ENCODE results near the gene DHCR7. TPM values are rescaled to one million over a fixed set of nuclear protein-coding genes. Genes with fewer than 3 reads are reported as not detected.

DHCR7 gene
- polyA plus RNA-seq, 2 of the 4 experiments (the other 2 are of a cell fraction): 44.2 to 82.2 TPM

DNA sequence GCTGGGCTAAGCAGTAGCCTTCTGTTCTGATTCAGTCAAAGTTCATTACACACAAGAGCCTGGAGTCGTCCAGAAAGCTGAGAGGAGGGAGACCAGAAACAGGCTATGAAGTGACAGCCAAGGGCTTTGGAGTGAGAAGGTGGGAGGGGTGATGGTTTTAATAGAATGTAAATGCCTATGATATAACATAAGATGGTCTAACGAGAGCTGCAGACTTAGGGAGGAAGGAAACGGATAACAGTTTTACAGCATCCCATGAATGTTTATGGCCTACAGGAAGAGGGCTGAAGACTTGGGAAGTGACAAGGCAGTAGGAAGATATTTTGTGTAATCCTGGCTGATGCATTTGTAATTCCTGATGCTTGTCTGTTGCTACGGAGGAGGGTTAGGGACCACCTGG is 62.0 kb downstream of the DHCR7 start:
- Histone ChIP-seq H3K27ac (no peak overlapping the region), H3K9me3 (peaks cover 14% of the 10 kb centered on the region; the same call in 2 of the 3 replicates), H3K4me3 (no peak overlapping the region), H3K4me1 (no peaks in the 10 kb centered on the region), H3K4me2 (no peak overlapping the region)
- 45% methylated on average over 4 of the region's 4 CpGs for WGBS (ENCODE audit: missing lambda C conversion rate)
- ChIA-PET CTCF (no interaction called here), POLR2A (interaction anchor here (0.7 kb wide), 1 partner anchor 87 kb away, joined by 3 read pairs; no protein-coding TSS in a partner anchor)
- TF ChIP-seq RCOR1 (IDR thresholded peaks at IDR 0.05; ENCODE audit: low read depth, low read length): no peak
- TF ChIP-seq SREBF2 (IDR thresholded peaks at IDR 0.05): no peak
- no peak for TF ChIP-seq HEYL (CRISPR knock-in tag; IDR thresholded peaks at IDR 0.05)
- TF ChIP-seq SMC3 (IDR thresholded peaks at IDR 0.05): no peak
- TF ChIP-seq TP53 (CRISPR knock-in tag; IDR thresholded peaks at IDR 0.05): no peak
- no peak for TF ChIP-seq ZC3H11A (IDR thresholded peaks at IDR 0.05)
- TF ChIP-seq CEBPB (IDR thresholded peaks at IDR 0.05): no peak
- TF ChIP-seq RNF2 (IDR thresholded peaks at IDR 0.05; ENCODE audit: borderline replicate concordance, low read depth): no peak
- no peak for TF ChIP-seq GATA3 (IDR thresholded peaks at IDR 0.05; ENCODE audit: borderline replicate concordance)
- TF ChIP-seq POLR2A (IDR thresholded peaks at IDR 0.05; ENCODE audit: low read length): no peak
- TF ChIP-seq EP300 (IDR thresholded peaks at IDR 0.05): no peak
- TF ChIP-seq CBX8 (IDR thresholded peaks at IDR 0.05): no peak
- TF ChIP-seq CHD4 (IDR thresholded peaks at IDR 0.05; ENCODE audit: borderline replicate concordance): no peak
- TF ChIP-seq, protein P1, sequence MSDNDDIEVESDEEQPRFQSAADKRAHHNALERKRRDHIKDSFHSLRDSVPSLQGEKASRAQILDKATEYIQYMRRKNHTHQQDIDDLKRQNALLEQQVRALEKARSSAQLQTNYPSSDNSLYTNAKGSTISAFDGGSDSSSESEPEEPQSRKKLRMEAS (IDR thresholded peaks at IDR 0.05): no peak
- TF ChIP-seq PHF8 (IDR thresholded peaks at IDR 0.05; ENCODE audit: borderline replicate concordance, low read depth): no peak
- DNase-seq (ENCODE audit: low read depth in 1 of 2, low spot score in 1 of 2) (no peak), ATAC-seq (no peak), FAIRE-seq (no peak)

DNA sequence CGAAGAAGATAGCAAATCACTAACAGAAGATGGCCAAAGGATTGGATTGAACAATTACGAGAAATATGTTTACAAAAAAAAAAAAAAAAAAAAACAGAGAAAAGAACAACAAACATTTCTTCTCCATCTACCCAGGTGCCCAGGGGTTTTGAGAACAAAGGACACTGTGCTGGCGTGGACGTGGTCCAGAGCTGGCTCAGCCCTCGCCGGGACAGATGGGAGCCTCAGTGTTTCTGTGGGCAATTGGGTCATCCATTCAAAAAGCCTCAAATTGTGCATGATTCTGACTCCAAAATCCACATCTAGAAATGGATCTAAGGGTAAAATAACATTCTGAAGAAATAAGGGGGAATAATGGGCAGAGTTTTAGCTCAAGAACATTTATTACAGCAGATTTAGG is 63.1 kb downstream of the DHCR7 start:
- no peak overlapping the region for H3K4me2 ChIP-seq
- FAIRE-seq: no peak
- TF ChIP-seq HDAC2 (IDR thresholded peaks at IDR 0.05): no peak
- TF ChIP-seq, protein P2, sequence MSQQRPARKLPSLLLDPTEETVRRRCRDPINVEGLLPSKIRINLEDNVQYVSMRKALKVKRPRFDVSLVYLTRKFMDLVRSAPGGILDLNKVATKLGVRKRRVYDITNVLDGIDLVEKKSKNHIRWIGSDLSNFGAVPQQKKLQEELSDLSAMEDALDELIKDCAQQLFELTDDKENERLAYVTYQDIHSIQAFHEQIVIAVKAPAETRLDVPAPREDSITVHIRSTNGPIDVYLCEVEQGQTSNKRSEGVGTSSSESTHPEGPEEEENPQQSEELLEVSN (IDR thresholded peaks at IDR 0.05; ENCODE audit: borderline replicate concordance, low read depth): no peak
- TF ChIP-seq ZC3H11A (IDR thresholded peaks at IDR 0.05): no peak
- no peak for TF ChIP-seq HOXB5 (CRISPR knock-in tag; IDR thresholded peaks at IDR 0.05)
- TF ChIP-seq EHF (CRISPR knock-in tag; IDR thresholded peaks at IDR 0.05): no peak
- TF ChIP-seq KDM1A (IDR thresholded peaks at IDR 0.05; ENCODE audit: low read depth): no peak
- no peak for TF ChIP-seq RNF2 (IDR thresholded peaks at IDR 0.05; ENCODE audit: borderline replicate concordance, low read depth)
- ChIA-PET CTCF (no interaction called here), POLR2A (no interaction called here)
- 22% methylated on average over 6 of the region's 6 CpGs for WGBS (ENCODE audit: missing lambda C conversion rate)
- no peak for ATAC-seq
- H3K4me3 ChIP-seq: no peak overlapping the region
- no peaks in the 10 kb centered on the region for H3K4me1 ChIP-seq
- H3K9me3 ChIP-seq: peaks cover 14% of the 10 kb centered on the region; the same call in 2 of the 3 replicates
- no peak for DNase-seq (ENCODE audit: low read depth in 1 of 2, low spot score in 1 of 2)
- H3K27ac ChIP-seq: no peak overlapping the region

DNA sequence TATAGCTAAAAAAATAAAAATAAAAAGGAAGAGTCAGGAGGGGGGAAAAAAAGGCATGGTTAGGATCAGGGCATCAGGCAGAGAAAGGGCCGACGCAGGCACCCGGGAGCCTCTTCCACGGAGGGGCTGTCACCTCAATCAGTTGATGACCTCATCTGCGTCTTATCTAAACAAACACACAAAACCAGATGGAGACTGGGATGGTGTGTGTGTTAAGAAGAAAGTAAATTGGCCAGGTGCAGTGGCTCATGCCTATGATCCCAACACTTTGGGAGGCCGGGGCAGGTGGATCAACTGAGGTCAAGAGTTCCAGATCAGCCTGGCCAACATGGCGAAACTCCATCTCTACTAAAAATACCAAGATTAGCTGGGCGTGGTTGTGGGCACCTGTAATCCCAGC is 63.6 kb downstream of the DHCR7 start:
- FAIRE-seq (no peak), ATAC-seq (no peak), DNase-seq (ENCODE audit: low read depth in 1 of 2, low spot score in 1 of 2) (no peak)
- TF ChIP-seq TFCP2L1 (CRISPR knock-in tag; IDR thresholded peaks at IDR 0.05) (no peak), SREBF2 (IDR thresholded peaks at IDR 0.05) (no peak), CEBPB (IDR thresholded peaks at IDR 0.05) (no peak), HOXA7 (CRISPR knock-in tag; IDR thresholded peaks at IDR 0.05) (no peak)
- TF ChIP-seq, protein P3, sequence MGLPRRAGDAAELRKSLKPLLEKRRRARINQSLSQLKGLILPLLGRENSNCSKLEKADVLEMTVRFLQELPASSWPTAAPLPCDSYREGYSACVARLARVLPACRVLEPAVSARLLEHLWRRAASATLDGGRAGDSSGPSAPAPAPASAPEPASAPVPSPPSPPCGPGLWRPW (IDR thresholded peaks at IDR 0.05): no peak
- no peak overlapping the region for H3K4me2 ChIP-seq
- H3K4me1 ChIP-seq: no peaks in the 10 kb centered on the region
- H3K9me3 ChIP-seq: peaks cover 17% of the 10 kb centered on the region; the same call in 2 of the 3 replicates
- no peak overlapping the region for H3K27ac ChIP-seq
- no peak overlapping the region for H3K4me3 ChIP-seq
- ChIA-PET CTCF (no interaction called here), POLR2A (no interaction called here)
- WGBS (ENCODE audit: missing lambda C conversion rate): 43% methylated on average over 8 of the region's 8 CpGs

Small RNAs within 50 kb of the gene (small RNA-seq; reads per million reads assigned to genes)
- 0 reads per million in 6 experiments for gene MIR6754

Other genes starting within 250 kb of the DHCR7 start
- 7.6 and 15.6 TPM in 2 replicates for gene SHANK2, start 195.8 kb downstream of the DHCR7 start, polyA plus RNA-seq (2011; rRNA removed)
- 4.7 to 6.7 TPM (median 5.3 TPM) in 3 replicates for gene SHANK2, start 195.8 kb downstream of the DHCR7 start, polyA plus RNA-seq (2017; fragmentation: RNase III; extraction: RNeasy Plus Mini Kit Qiagen cat#74134 plus additional on column Dnase treatment)
- gene NADSYN1, start 4.8 kb upstream of the DHCR7 start, polyA plus RNA-seq (2011; rRNA removed): 34.6 and 47.1 TPM in 2 replicates
- gene NADSYN1, start 4.8 kb upstream of the DHCR7 start, polyA plus RNA-seq (2017; fragmentation: RNase III; extraction: RNeasy Plus Mini Kit Qiagen cat#74134 plus additional on column Dnase treatment): 63.3 to 70.9 TPM (median 67.6 TPM) in 3 replicates
- not detected in 2 replicates for gene KRTAP5-7, start 78.9 kb upstream of the DHCR7 start, polyA plus RNA-seq (2011; rRNA removed)
- not detected in 3 replicates for gene KRTAP5-7, start 78.9 kb upstream of the DHCR7 start, polyA plus RNA-seq (2017; fragmentation: RNase III; extraction: RNeasy Plus Mini Kit Qiagen cat#74134 plus additional on column Dnase treatment)
- gene KRTAP5-8, start 89.6 kb upstream of the DHCR7 start, polyA plus RNA-seq (2011; rRNA removed): not detected in 2 replicates
- not detected in 3 replicates for gene KRTAP5-8, start 89.6 kb upstream of the DHCR7 start, polyA plus RNA-seq (2017; fragmentation: RNase III; extraction: RNeasy Plus Mini Kit Qiagen cat#74134 plus additional on column Dnase treatment)
- gene KRTAP5-9, start 100.0 kb upstream of the DHCR7 start, polyA plus RNA-seq (2011; rRNA removed): 0.11 TPM in 1 of 2 replicates, not detected in the other
- gene KRTAP5-9, start 100.0 kb upstream of the DHCR7 start, polyA plus RNA-seq (2017; fragmentation: RNase III; extraction: RNeasy Plus Mini Kit Qiagen cat#74134 plus additional on column Dnase treatment): 0.08 TPM in 1 of 3 replicates, not detected in the others
- gene KRTAP5-10, start 117.2 kb upstream of the DHCR7 start, polyA plus RNA-seq (2011; rRNA removed): not detected in 2 replicates
- not detected in 3 replicates for gene KRTAP5-10, start 117.2 kb upstream of the DHCR7 start, polyA plus RNA-seq (2017; fragmentation: RNase III; extraction: RNeasy Plus Mini Kit Qiagen cat#74134 plus additional on column Dnase treatment)
- not detected in 2 replicates for gene KRTAP5-11, start 134.5 kb upstream of the DHCR7 start, polyA plus RNA-seq (2011; rRNA removed)
- gene KRTAP5-11, start 134.5 kb upstream of the DHCR7 start, polyA plus RNA-seq (2017; fragmentation: RNase III; extraction: RNeasy Plus Mini Kit Qiagen cat#74134 plus additional on column Dnase treatment): not detected in 3 replicates